SK-N-SH (cell line): ENCODE results near the gene KRT23. TPM values are rescaled to one million over a fixed set of nuclear protein-coding genes. Genes with fewer than 3 reads are reported as not detected.

Source experiments
- CTCF ChIA-PET: fragments of 300-600, 350-600 bp; formaldehyde crosslinking; extraction: SDS; loops from one replicate; lab custom pipeline; 2021; lab: Yijun Ruan, JAX
- POLR2A ChIA-PET: fragments of 350-600 bp; sonication (Branson Sonifier 250); formaldehyde crosslinking; extraction: SDS; loops from one replicate; lab custom pipeline; 2020; ENCODE audit warnings: antibody characterized with exemption, inconsistent platforms; lab: Yijun Ruan, JAX
- DNase-seq: peaks from one replicate; pipeline ENCODE4 v3.0.0; 2012
- H2AFZ ChIP-seq: fragments of 200-600 bp; sonication (generic); 2 replicates; pipeline ENCODE4 v1.8.1; 2016; ENCODE audit warnings: antibody characterized with exemption, mild to moderate bottlenecking, low read depth
- H3F3A ChIP-seq: fragments of 200-600 bp; sonication (generic); replicated peaks from 2 replicates; pipeline ENCODE3; 2016; ENCODE audit warnings: antibody characterized with exemption, mild to moderate bottlenecking; ENCODE audit not compliant: insufficient read depth
- H3K27ac ChIP-seq, 2 experiments: fragments of 200-500 bp in 1 of 2; fragments of 200-600 bp in 1 of 2; sonication (Bioruptor generic) in 1 of 2; sonication (generic), shearing (Covaris generic) in 1 of 2; 2 replicates each; pipeline versions ENCODE4 v1.5.1 to v1.6.1; 2014 to 2016; ENCODE audit warnings: low read depth in 2 of 2, inconsistent platforms in 1 of 2, low read length in 1 of 2, mild to moderate bottlenecking in 1 of 2, mixed read lengths in 1 of 2
- H3K27me3 ChIP-seq: fragments of 200-600 bp; sonication (generic), shearing (Covaris generic); 2 replicates; pipeline ENCODE4 v1.6.1; 2016; ENCODE audit warnings: mixed run types; ENCODE audit not compliant: insufficient read depth
- H3K36me3 ChIP-seq, 2 experiments: fragments of 200-500 bp in 1 of 2; fragments of 200-600 bp in 1 of 2; sonication (Bioruptor generic) in 1 of 2; sonication (generic) in 1 of 2; replicated peaks in 1 of 2; 2 replicates each; pipeline versions ENCODE3 to v1.5.1; 2014 to 2016; ENCODE audit warnings: low read length in 1 of 2, mild to moderate bottlenecking in 1 of 2; ENCODE audit not compliant: insufficient read depth in 2 of 2, control insufficient read depth in 1 of 2
- H3K4me1 ChIP-seq, 2 experiments: fragments of 200-500 bp in 1 of 2; fragments of 200-600 bp in 1 of 2; sonication (Bioruptor generic) in 1 of 2; sonication (generic), shearing (Covaris generic) in 1 of 2; 2 replicates each; pipeline versions ENCODE4 v1.5.1 to v1.6.1; 2014 to 2016; ENCODE audit warnings: low read depth in 1 of 2, low read length in 1 of 2, mixed run types in 1 of 2; ENCODE audit not compliant: insufficient read depth in 2 of 2, control insufficient read depth in 1 of 2
- H3K4me2 ChIP-seq: fragments of 200-600 bp; sonication (generic), shearing (Covaris generic); 2 replicates; pipeline ENCODE4 v1.6.1; 2017; ENCODE audit warnings: mixed run types
- H3K4me3 ChIP-seq, 2 experiments: fragments of 200-500 bp in 1 of 2; fragments of 200-600 bp in 1 of 2; sonication (Bioruptor generic) in 1 of 2; sonication (generic), shearing (Covaris generic) in 1 of 2; 2 replicates each; pipeline versions ENCODE4 v1.5.1 to v1.8.1; 2014 to 2016; ENCODE audit warnings: low read depth in 2 of 2, inconsistent platforms in 1 of 2, low read length in 1 of 2, mild to moderate bottlenecking in 1 of 2, mixed read lengths in 1 of 2, moderate library complexity in 1 of 2
- H3K79me2 ChIP-seq: fragments of 200-600 bp; sonication (generic); 2 replicates; pipeline ENCODE4 v1.8.1; 2017; ENCODE audit warnings: mild to moderate bottlenecking; ENCODE audit not compliant: insufficient read depth
- H3K9ac ChIP-seq: fragments of 200-600 bp; sonication (generic); 2 replicates; pipeline ENCODE4 v1.6.1; 2017; ENCODE audit warnings: mixed run types
- H3K9me2 ChIP-seq: fragments of 200-600 bp; sonication (generic); 2 replicates; pipeline ENCODE4 v1.6.1; 2017; ENCODE audit warnings: mixed run types
- H3K9me3 ChIP-seq: fragments of 200-600 bp; sonication (generic); 2 replicates; pipeline ENCODE4 v1.6.1; 2017; ENCODE audit warnings: mixed run types, mild to moderate bottlenecking, moderate library complexity
- H4K20me1 ChIP-seq: fragments of 200-600 bp; sonication (generic); 2 replicates; pipeline ENCODE4 v1.6.1; 2017; ENCODE audit warnings: mild to moderate bottlenecking, mixed run types; ENCODE audit not compliant: insufficient read depth
- EP300 ChIP-seq, 2 experiments: IDR thresholded peaks; 2 replicates each; pipeline versions ENCODE4 v1.4.0 to v1.6.1; 2012; ENCODE audit warnings: borderline replicate concordance in 1 of 2, low read depth in 1 of 2, low read length in 1 of 2
- FOSL2 ChIP-seq: IDR thresholded peaks from 2 replicates; pipeline ENCODE4 v1.4.0; 2012; ENCODE audit warnings: low read depth, mild to moderate bottlenecking, moderate library complexity, borderline replicate concordance
- FOXM1 ChIP-seq: IDR thresholded peaks from 2 replicates; pipeline ENCODE4 v1.4.0; 2012; ENCODE audit warnings: low read depth, mild to moderate bottlenecking
- GATA2 ChIP-seq: sonication (generic); formaldehyde crosslinking; IDR thresholded peaks from 2 replicates; pipeline ENCODE4 v1.5.0; 2020; ENCODE audit warnings: mild to moderate bottlenecking, missing genetic modification reagents
- IRF3 ChIP-seq: fragments of 150-350 bp; IDR thresholded peaks from 2 replicates; pipeline ENCODE4 v1.6.1; 2016; ENCODE audit warnings: mild to moderate bottlenecking, low read depth, low read length
- JUND ChIP-seq: IDR thresholded peaks from 2 replicates; pipeline ENCODE4 v1.4.0; 2012
- MEF2A ChIP-seq: IDR thresholded peaks from 2 replicates; pipeline ENCODE4 v1.4.0; 2012; ENCODE audit warnings: low read depth, borderline replicate concordance
- PBX3 ChIP-seq: IDR thresholded peaks from 2 replicates; pipeline ENCODE4; 2012
- POLR2AphosphoS5 ChIP-seq: IDR thresholded peaks from 2 replicates; pipeline ENCODE4 v1.6.1; 2012; ENCODE audit warnings: low read depth, low read length
- RCOR1 ChIP-seq: fragments of 150-350 bp; IDR thresholded peaks from 2 replicates; pipeline ENCODE4 v1.6.1; 2017; ENCODE audit warnings: antibody characterized with exemption, low read length
- RXRA ChIP-seq: IDR thresholded peaks from 2 replicates; pipeline ENCODE4 v1.4.0; 2012; ENCODE audit warnings: low read depth, mild to moderate bottlenecking, borderline replicate concordance
- TAF1 ChIP-seq: IDR thresholded peaks from 2 replicates; pipeline ENCODE4 v1.6.1; 2012; ENCODE audit warnings: low read depth, mild to moderate bottlenecking, low read length, moderate library complexity, borderline replicate concordance
- TEAD4 ChIP-seq: IDR thresholded peaks from 2 replicates; pipeline ENCODE4 v1.4.0; 2012; ENCODE audit warnings: mild to moderate bottlenecking, borderline replicate concordance; ENCODE audit not compliant: insufficient read depth
- USF1 ChIP-seq: IDR thresholded peaks from 2 replicates; pipeline ENCODE4 v1.4.0; 2012; ENCODE audit warnings: low read depth, borderline replicate concordance
- ZBTB33 ChIP-seq: IDR thresholded peaks from 2 replicates; pipeline ENCODE4 v1.4.0; 2012; ENCODE audit warnings: low read depth, borderline replicate concordance
- WGBS: methylation state at CpG from one replicate; pipeline ENCODE4 v1.1.6; 2017; ENCODE audit warnings: low lambda C conversion rate; 5-methylcytosine and 5-hydroxymethylcytosine counted together
- polyA plus RNA-seq, 3 experiments: library from polyadenylated mRNA; depleted of rRNA; stranded (reverse); fragments of >200 nt; gene quantifications; 2 replicates each; pipeline ENCODE4 v1.2.3, GENCODE V29; 2012

Gene KRT23
- polyA plus RNA-seq, 1 of the 3 experiments (the other 2 are of a cell fraction) = not detected

GRCh38 chr17:40902498-40902897, 34.9 kb downstream of the KRT23 start:
- CTCF ChIA-PET = interaction anchor here (1.3 to 3.0 kb wide), 5 partner anchors 646 to 764 kb away, joined by 7 to 16 read pairs (median 11); no protein-coding TSS in a partner anchor
- peaks cover 42% of the 10 kb centered on the region; the same call in 1 of the 2 replicates for H3K27me3 ChIP-seq
- no peak for DNase-seq
- POLR2A ChIA-PET = no interaction called here
- H3K9ac ChIP-seq = no peak overlapping the region
- no peaks in the 10 kb centered on the region for H3K9me2 ChIP-seq
- H3K27ac ChIP-seq = peak overlapping the region in 1 of 2 experiments; percentile 40; a peak in 1 of 4 replicates
- no peaks in the 10 kb centered on the region for H3K36me3 ChIP-seq
- 14% methylated on average over 3 of the region's 4 CpGs for WGBS
- H2AFZ ChIP-seq = no peak overlapping the region
- no peaks in the 10 kb centered on the region for H3K9me3 ChIP-seq
- H3K4me2 ChIP-seq = peak overlapping the region; percentile 74
- H3K4me1 ChIP-seq = peaks cover 0 to 14% of the 10 kb centered on the region in 2 experiments; a peak in 2 of 4 replicates
- no peaks in the 10 kb centered on the region for H4K20me1 ChIP-seq
- peak overlapping the region in 1 of 2 experiments; percentile 56; a peak in 1 of 4 replicates for H3K4me3 ChIP-seq
- TF ChIP-seq IRF3 (no peak), USF1 (no peak), PBX3 (no peak), ZBTB33 (no peak), FOXM1 (no peak), TAF1 (no peak), RCOR1 (no peak), TEAD4 (no peak), FOSL2 (no peak), JUND (no peak), GATA2 (no peak), POLR2AphosphoS5 (no peak), RXRA (no peak), EP300 (IDR thresholded peaks at IDR 0.05; ENCODE audit: borderline replicate concordance in 1 of 2, low read depth in 1 of 2, low read length in 1 of 2) (no peak), MEF2A (no peak)
- TF ChIP-seq, all 33 proteins: peak for 0
- no peaks in the 10 kb centered on the region for H3K79me2 ChIP-seq
- peaks cover 6% of the 10 kb centered on the region for H3F3A ChIP-seq
